Ectodermal cell (in vitro differentiated cells): Measurements from ENCODE around the gene GCLM.

Source experiments
- H3K27ac ChIP-seq: 2 replicates; pipeline ENCODE4 v1.7.0; 2013; ENCODE audit warnings: mild to moderate bottlenecking, low read depth, low read length; ENCODE audit not compliant: insufficient read depth, poor library complexity, severe bottlenecking
- H3K27me3 ChIP-seq: 2 replicates; pipeline ENCODE4 v1.7.0; 2013; ENCODE audit warnings: mild to moderate bottlenecking, low read length; ENCODE audit not compliant: insufficient read depth, control insufficient read depth, poor library complexity, severe bottlenecking
- H3K36me3 ChIP-seq: one replicate; pipeline ENCODE4 v1.7.0; 2013; ENCODE audit warnings: low read length; ENCODE audit not compliant: control insufficient read depth, insufficient read depth
- H3K4me1 ChIP-seq: one replicate; pipeline ENCODE4 v1.7.0; 2013; ENCODE audit warnings: low read length; ENCODE audit not compliant: control insufficient read depth, insufficient read depth
- H3K4me3 ChIP-seq: 2 replicates; pipeline ENCODE4 v1.7.0; 2013; ENCODE audit warnings: low read depth, low read length, control low read depth; ENCODE audit not compliant: insufficient read depth
- H3K9me3 ChIP-seq: 2 replicates; pipeline ENCODE4 v1.7.0; 2013; ENCODE audit warnings: mild to moderate bottlenecking, low read length, moderate library complexity; ENCODE audit not compliant: control insufficient read depth
- WGBS, 2 experiments: methylation state at CpG; one replicate each; pipeline ENCODE4 v1.1.7; 2013; ENCODE audit warnings: missing lambda C conversion rate in 2 of 2; 5-methylcytosine and 5-hydroxymethylcytosine counted together

Gene GCLM

GRCh38 chr1:93899543-93900207 is 9.6 kb downstream of the GCLM start:
- H3K4me1 ChIP-seq = no peaks in the 10 kb centered on the region
- 92 to 93% methylated on average over 2 of the region's 3 CpGs for WGBS, 2 experiments
- peaks cover 4% of the 10 kb centered on the region for H3K36me3 ChIP-seq

DNA sequence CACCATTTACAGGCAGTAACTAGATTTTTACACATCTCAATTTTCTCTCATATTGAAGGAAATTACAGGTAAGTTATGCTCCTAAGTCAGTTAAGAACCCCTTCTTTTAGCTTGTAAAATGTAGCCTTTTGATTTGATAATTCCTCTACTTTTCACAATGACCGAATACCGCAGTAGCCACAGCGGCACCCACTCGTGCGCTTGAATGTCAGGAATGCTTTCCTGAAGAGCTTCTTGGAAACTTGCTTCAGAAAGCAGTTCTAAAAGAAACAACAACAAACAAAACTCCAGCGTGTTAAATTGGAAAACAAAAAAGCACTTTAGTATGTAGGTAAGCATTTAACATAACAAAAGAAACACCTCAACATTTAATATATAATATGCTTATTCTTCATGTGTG is 20.3 kb downstream of the GCLM start:
- 15 to 29% methylated on average over 5 to 6 of the region's 6 CpGs for WGBS, 2 experiments
- H3K4me1 ChIP-seq = peaks cover 6% of the 10 kb centered on the region
- H3K4me3 ChIP-seq = no peak overlapping the region
- H3K27ac ChIP-seq = no peak overlapping the region
- no peaks in the 10 kb centered on the region for H3K27me3 ChIP-seq
- no peaks in the 10 kb centered on the region for H3K9me3 ChIP-seq
- H3K36me3 ChIP-seq = no peaks in the 10 kb centered on the region

More at GRCh38 chr1:93899543-93900207, 9.6 kb downstream of the GCLM start:
- Histone ChIP-seq H3K27ac (no peak overlapping the region), H3K9me3 (no peaks in the 10 kb centered on the region), H3K4me3 (no peak overlapping the region), H3K27me3 (no peaks in the 10 kb centered on the region)

DNA sequence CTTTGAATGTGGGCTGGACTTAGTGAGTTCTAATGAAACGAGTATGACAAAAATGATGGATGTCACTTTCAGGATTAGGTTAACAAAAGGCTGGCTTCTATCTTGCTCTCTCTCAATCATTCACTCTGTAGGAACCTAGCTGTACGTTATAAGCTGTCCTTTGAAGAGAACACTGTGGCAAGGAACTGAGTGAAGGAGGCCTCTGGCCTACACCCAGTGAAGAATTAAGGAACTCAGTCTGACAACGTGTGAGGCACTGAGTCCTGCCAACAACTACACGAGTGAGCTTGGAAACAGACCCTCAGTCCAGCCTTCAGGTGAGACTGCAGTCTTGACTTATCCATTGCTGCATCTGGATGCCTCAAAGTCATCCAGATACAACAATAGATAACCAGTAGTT is 27.0 kb downstream of the GCLM start:
- no peaks in the 10 kb centered on the region for H3K9me3 ChIP-seq
- H3K4me3 ChIP-seq = no peak overlapping the region
- 83 to 90% methylated on average over 4 of the region's 4 CpGs for WGBS, 2 experiments
- H3K27ac ChIP-seq = no peak overlapping the region
- no peaks in the 10 kb centered on the region for H3K27me3 ChIP-seq
- H3K4me1 ChIP-seq = peaks cover 2% of the 10 kb centered on the region
- peaks cover under 1% of the 10 kb centered on the region for H3K36me3 ChIP-seq

GRCh38 chr1:93880731-93881130 is 28.5 kb downstream of the GCLM start:
- Histone ChIP-seq H3K4me3 (no peak overlapping the region), H3K9me3 (no peaks in the 10 kb centered on the region), H3K27ac (no peak overlapping the region), H3K27me3 (no peaks in the 10 kb centered on the region), H3K4me1 (peaks cover 14% of the 10 kb centered on the region), H3K36me3 (peaks cover 12% of the 10 kb centered on the region)
- 97 to 100% methylated on average over 2 of the region's 2 CpGs for WGBS, 2 experiments

DNA sequence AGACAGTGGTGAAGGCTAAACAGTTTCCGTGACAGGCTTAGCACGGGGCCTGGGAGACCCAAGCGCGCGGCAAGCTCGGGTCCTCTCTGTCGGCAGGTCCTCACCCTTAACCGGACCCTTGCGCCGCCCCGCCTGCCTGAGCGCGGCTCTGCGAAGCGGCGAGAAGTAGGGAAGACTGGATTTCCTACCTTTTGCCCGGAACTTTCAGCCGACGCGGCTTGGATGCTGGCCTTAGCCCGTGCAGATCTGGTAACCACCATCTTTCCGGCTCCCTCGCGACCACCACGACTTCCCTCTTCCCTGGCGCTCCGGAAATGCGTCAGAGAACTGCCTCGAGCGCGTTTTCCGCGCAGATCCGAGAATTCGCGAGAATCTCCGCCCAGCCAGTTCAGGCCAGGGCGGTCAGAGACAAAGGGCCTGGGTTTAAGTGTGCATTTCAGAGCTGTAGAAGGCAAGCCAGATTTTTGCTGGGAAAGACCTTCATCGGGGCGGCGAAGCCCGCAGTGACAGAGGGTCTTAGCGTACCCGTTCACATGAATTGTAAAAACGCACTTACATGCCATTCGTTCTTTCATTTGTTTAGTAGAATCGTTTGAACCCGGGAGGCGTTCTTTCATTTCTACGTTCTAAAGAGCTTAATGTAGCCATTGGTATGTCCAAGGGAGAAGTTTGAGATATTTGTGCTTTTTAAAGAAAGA is 30.2 kb downstream of the GCLM start, which contains the start of gene DNTTIP2:
Gene DNTTIP2, minus strand, starts transcription at position 318 of the 698 bp plus-strand sequence. Its CDS starts 58 bp downstream, at position 260.
- WGBS, 2 experiments = 4% methylated on average over 50 of the region's 50 CpGs
- Histone ChIP-seq H3K27ac (peak within 1 kb of the TSS; percentile 96), H3K27me3 (no peaks in the 10 kb centered on the region), H3K4me1 (peaks cover 14% of the 10 kb centered on the region), H3K4me3 (peak within 1 kb of the TSS; percentile 98), H3K9me3 (no peaks in the 10 kb centered on the region), H3K36me3 (peaks cover 22% of the 10 kb centered on the region)

- 2% methylated on average over 20 of the region's 20 CpGs for WGBS, 2 experiments
- Histone ChIP-seq H3K27ac (peak overlapping the region; percentile 96), H3K36me3 (peaks cover 28% of the 10 kb centered on the region), H3K27me3 (no peaks in the 10 kb centered on the region), H3K4me1 (peaks cover 14% of the 10 kb centered on the region), H3K4me3 (peak overlapping the region; percentile 98), H3K9me3 (no peaks in the 10 kb centered on the region)
These were observed 30.7 kb downstream of the GCLM start for GRCh38 chr1:93878501-93878888.

GRCh38 chr1:93877529-93877928 is 31.7 kb downstream of the GCLM start:
- WGBS, 2 experiments = 95 to 96% methylated on average over 4 of the region's 4 CpGs
- Histone ChIP-seq H3K36me3 (peaks cover 28% of the 10 kb centered on the region), H3K4me1 (peaks cover 14% of the 10 kb centered on the region)

GRCh38 chr1:93876244-93876643 is 33.0 kb downstream of the GCLM start:
- peaks cover 35% of the 10 kb centered on the region for H3K36me3 ChIP-seq
- 92 to 94% methylated on average over 1 of the region's 1 CpG for WGBS, 2 experiments

More at GRCh38 chr1:93877529-93877928, 31.7 kb downstream of the GCLM start:
- no peak overlapping the region for H3K27ac ChIP-seq
- H3K9me3 ChIP-seq = no peaks in the 10 kb centered on the region
- H3K4me3 ChIP-seq = no peak overlapping the region
- no peaks in the 10 kb centered on the region for H3K27me3 ChIP-seq

GRCh38 chr1:93874025-93874651 is 35.1 kb downstream of the GCLM start:
- H3K27me3 ChIP-seq = no peaks in the 10 kb centered on the region
- 84 to 95% methylated on average over 2 of the region's 3 CpGs for WGBS, 2 experiments
- H3K27ac ChIP-seq = no peak overlapping the region
- peaks cover 14% of the 10 kb centered on the region for H3K4me1 ChIP-seq
- H3K36me3 ChIP-seq = peaks cover 40% of the 10 kb centered on the region
- no peak overlapping the region for H3K4me3 ChIP-seq
- H3K9me3 ChIP-seq = no peaks in the 10 kb centered on the region

More at GRCh38 chr1:93876244-93876643, 33.0 kb downstream of the GCLM start:
- Histone ChIP-seq H3K4me1 (peaks cover 14% of the 10 kb centered on the region), H3K4me3 (no peak overlapping the region), H3K9me3 (no peaks in the 10 kb centered on the region), H3K27ac (no peak overlapping the region), H3K27me3 (no peaks in the 10 kb centered on the region)

DNA sequence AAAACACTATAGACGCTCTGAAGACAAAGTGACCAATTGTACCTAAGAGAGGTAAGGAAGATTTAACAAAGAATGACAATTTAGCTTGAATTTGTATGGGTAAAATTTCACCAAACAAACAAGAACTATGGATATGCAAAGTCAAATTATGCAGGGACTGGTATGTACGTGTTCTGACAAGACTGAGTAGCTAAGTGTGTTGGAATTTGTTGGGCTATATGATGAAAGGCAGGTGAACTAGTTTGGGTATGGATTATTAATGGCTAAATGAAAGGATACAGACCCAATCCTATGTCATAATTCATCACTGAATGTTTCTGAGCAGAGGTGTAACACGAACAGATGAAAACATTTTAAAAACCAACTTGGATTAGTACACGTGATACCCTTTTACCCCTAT is 37.9 kb downstream of the GCLM start:
- WGBS, 2 experiments = 95 to 100% methylated on average over 4 of the region's 4 CpGs
- Histone ChIP-seq H3K27me3 (no peaks in the 10 kb centered on the region), H3K36me3 (peaks cover 36% of the 10 kb centered on the region), H3K4me1 (peaks cover 3% of the 10 kb centered on the region), H3K4me3 (no peak overlapping the region), H3K27ac (no peak overlapping the region), H3K9me3 (no peaks in the 10 kb centered on the region)
